Heart left ventricle (tissue), 16 donors: Measurements from ENCODE around the gene AFAP1. TPM values are rescaled to one million over a fixed set of nuclear protein-coding genes. Genes with fewer than 3 reads are reported as not detected.

Experiments used
- ATAC-seq, 4 donors: fragments of 200-7000 bp; cut with Tn5 transposase; one replicate each; pipeline ENCODE4 v1.9.1; 2020 to 2022; ENCODE audit warnings: moderate library complexity in 4 of 4, mild to moderate bottlenecking in 3 of 4, moderate number of reproducible peaks in 1 of 4
- DNase-seq, 5 donors: peaks; one replicate each; pipeline ENCODE4 v3.0.0-alpha.2; 2020
- H3K27ac ChIP-seq, 12 donors: fragments of 200-600 bp; sonication (generic) in 4 of 12; one replicate each; pipeline versions ENCODE4 v1.5.0 to v1.8.0; 2016 to 2022; ENCODE audit warnings: mild to moderate bottlenecking in 2 of 12
- H3K27me3 ChIP-seq, 9 donors: fragments of 200-600 bp; sonication (generic) in 2 of 9; one replicate each; pipeline versions ENCODE4 v1.5.1 to v1.8.0; 2016 to 2022; ENCODE audit warnings: mild to moderate bottlenecking in 3 of 9
- H3K36me3 ChIP-seq, 9 donors: fragments of 200-600 bp; sonication (generic) in 2 of 9; one replicate each; pipeline versions ENCODE4 v1.5.0 to v1.8.0; 2018 to 2022; ENCODE audit warnings: mild to moderate bottlenecking in 2 of 9
- H3K4me1 ChIP-seq, 12 donors: fragments of 200-600 bp; sonication (generic) in 4 of 12; one replicate each; pipeline versions ENCODE4 v1.5.0 to v1.8.0; 2016 to 2022; ENCODE audit warnings: mild to moderate bottlenecking in 3 of 12
- H3K4me3 ChIP-seq, 12 donors: fragments of 200-600 bp; sonication (generic) in 4 of 12; one replicate each; pipeline versions ENCODE4 v1.5.0 to v1.8.0; 2017 to 2022; ENCODE audit warnings: mild to moderate bottlenecking in 9 of 12, moderate library complexity in 4 of 12
- H3K9me3 ChIP-seq, 12 donors: fragments of 200-600 bp; sonication (generic) in 4 of 12; one replicate each; pipeline versions ENCODE4 v1.5.0 to v1.8.0; 2016 to 2022; ENCODE audit warnings: mild to moderate bottlenecking in 1 of 12
- CTCF ChIP-seq, 12 donors: fragments of 200-600 bp; sonication (generic) in 4 of 12; IDR thresholded peaks; one replicate each; pipeline versions ENCODE4 v1.5.0 to v1.8.0; 2018 to 2022; ENCODE audit warnings: antibody characterized with exemption in 12 of 12, mild to moderate bottlenecking in 5 of 12
- POLR2A ChIP-seq, 2 donors: fragments of 450-650 bp; IDR thresholded peaks; one replicate each; pipeline ENCODE4 v1.6.1; 2017; ENCODE audit warnings: antibody characterized with exemption in 2 of 2, mild to moderate bottlenecking in 2 of 2, moderate library complexity in 2 of 2
- WGBS, 4 donors: extraction: QIAGEN DNeasy Blood & Tissue Kit in 2 of 4; methylation state at CpG; one replicate each; pipeline versions ENCODE4 v1.1.5 to v1.1.7; 2013 to 2018; 5-methylcytosine and 5-hydroxymethylcytosine counted together
- intact Hi-C, 10 donors: fragments of 100-400 bp; cut with DNase I; formaldehyde crosslinking; loops; one replicate each; pipeline versions ENCODE4 v1.11.1 to v1.14.2; 2022
- polyA plus RNA-seq, 2 donors: library from polyadenylated mRNA; stranded (reverse); fragments of 200-250 nt; gene quantifications; one replicate each; pipeline ENCODE4 v1.2.3, GENCODE V29; 2013
- total RNA-seq, 9 donors: library from RNA; depleted of rRNA in 2 of 9; stranded (reverse); fragments of >200 nt in 2 of 9; fragmentation: NEBNext Ultra II Directional in 3 of 9; extraction: Animal tissue kit (Norgen Biotek cat#: 25700) in 3 of 9; gene quantifications; one replicate each; pipeline versions ENCODE4 v1.1.0 to v1.2.4, GENCODE V29; 2016 to 2023
- donor health status: ischemic (EF 13 %, LVEDD 7.1; RV severe dilation, severe dysfunction).
- donor health status: healthy with polysubstance abuse.
- donor health status: DM: no; HTN: yes; CAD: no.
- donor health status: DM: no; HTN: no; CAD: no.
- donor health status: ischemic (EF 25% LVEDD 6.9; RV normal size, moderate dysfunction).
- donor health status: ischemic (EF 25% LVEDD 5.7; RV mildly dilated, moderate dysfunction).
- donor health status: healthy.
- donor health status: DM: yes; HTN: yes; CAD: no.
- donor health status: ischemic (EF 35%, LVEDD 5.7; RV mildly dilated, moderate dysfunction).
- donor health status: nonischemic (EF 11% LVEDD 7.7; RV severe dilation, severe dysfunction).
- donor health status: DM: yes; HTN: yes; CAD: no.
- donor health status: PGD.
- donor health status: ischemic (EF 29% LVEDD 5.4; RV normal size, mild dysfunction).
- donor health status: nonischemic (EF 23%, LVEDD 6.1; RV moderate dilation, normal function).

AFAP1 gene
- total and polyA plus RNA-seq, 11 donors = 2.0 to 18.0 (median 7.0) TPM

- H3K4me3 ChIP-seq = no peak overlapping the region
- H3K27ac ChIP-seq = peak overlapping the region in 4 of 12 donors; percentile 43 to 48 (median 44)
- H3K27me3 ChIP-seq = no peaks in the 10 kb centered on the region
- TF ChIP-seq CTCF (IDR thresholded peaks at IDR 0.05) (no peak), POLR2A (IDR thresholded peaks at IDR 0.05) (no peak)
- H3K36me3 ChIP-seq = peaks cover 0 to 80% (median 55%) of the 10 kb centered on the region in 9 donors
- H3K9me3 ChIP-seq = no peaks in the 10 kb centered on the region
- DNase-seq = peak; percentile 50 to 76 (median 63)
- peak; percentile 38 to 81 (median 58) for ATAC-seq
- intact Hi-C loops = loop anchor here in 1 of 10 donors (10.0 kb wide), 1 partner anchor 212 kb away; no protein-coding TSS in a partner anchor
- H3K4me1 ChIP-seq = peaks cover 0 to 10% (median 0%) of the 10 kb centered on the region in 12 donors
- WGBS, 4 donors = 67 to 72% (median 70%) methylated on average over 30 to 31 of the region's 31 CpGs
Measured at GRCh38 chr4:7772711-7773385, 166.8 kb downstream of the AFAP1 start.

GRCh38 chr4:7771541-7772507, 167.8 kb downstream of the AFAP1 start:
- intact Hi-C loops = loop anchor here in 2 of 10 donors (2.0 to 10.0 kb wide), 2 partner anchors 31 to 213 kb away; no protein-coding TSS in a partner anchor
- Histone ChIP-seq H3K27me3 (no peaks in the 10 kb centered on the region), H3K4me1 (peaks cover 0 to 10% (median 0%) of the 10 kb centered on the region in 12 donors), H3K4me3 (no peak overlapping the region), H3K9me3 (no peaks in the 10 kb centered on the region), H3K36me3 (peaks cover 0 to 79% (median 57%) of the 10 kb centered on the region in 9 donors), H3K27ac (peak overlapping the region in 1 of 12 donors; percentile 48)
- TF ChIP-seq POLR2A (IDR thresholded peaks at IDR 0.05) (no peak), CTCF (IDR thresholded peaks at IDR 0.05) (no peak)
- WGBS, 4 donors = 81 to 92% (median 87%) methylated on average over 26 of the region's 26 CpGs
- no peak for DNase-seq
- no peak for ATAC-seq

- H3K4me1 ChIP-seq = peaks cover 0 to 10% (median 0%) of the 10 kb centered on the region in 12 donors
- H3K27ac ChIP-seq = no peak overlapping the region
- no peaks in the 10 kb centered on the region for H3K27me3 ChIP-seq
- WGBS, 4 donors = 79 to 90% (median 83%) methylated on average over 6 of the region's 6 CpGs
- peaks cover 0 to 78% (median 52%) of the 10 kb centered on the region in 9 donors for H3K36me3 ChIP-seq
- intact Hi-C loops = loop anchor here in 2 of 10 donors (2.0 to 10.0 kb wide), 2 partner anchors 32 to 214 kb away; no protein-coding TSS in a partner anchor
- ATAC-seq = no peak
- H3K4me3 ChIP-seq = no peak overlapping the region
- H3K9me3 ChIP-seq = no peaks in the 10 kb centered on the region
- no peak for DNase-seq
- TF ChIP-seq CTCF (IDR thresholded peaks at IDR 0.05) = no peak
Measured at GRCh38 chr4:7771056-7771455, 168.6 kb downstream of the AFAP1 start.
